CD4-positive, alpha-beta memory T cell (primary cell): Measurements from ENCODE around the gene RELCH. TPM values are rescaled to one million over a fixed set of nuclear protein-coding genes. Genes with fewer than 3 reads are reported as not detected.
A peak's percentile ranks its signal among the peaks of the same experiment; 100 is the strongest.

Source experiments
- CTCF ChIA-PET: fragments of 350-600 bp; sonication (Branson Sonifier 250); formaldehyde crosslinking; loops from one replicate; lab custom pipeline; 2021; ENCODE audit warnings: inconsistent platforms; ENCODE audit not compliant: partially characterized antibody; lab: Charles Lee
- POLR2A ChIA-PET: fragments of 350-600 bp; sonication (Branson Sonifier 250); formaldehyde crosslinking; loops from one replicate; lab custom pipeline; 2021; ENCODE audit not compliant: partially characterized antibody; lab: Charles Lee
- DNase-seq, 5 donors: peaks; one replicate each; pipeline versions ENCODE4 v3.0.0 to v3.0.0-alpha.2; 2020 to 2022; ENCODE audit warnings: mixed read lengths in 1 of 5
- H3K27ac ChIP-seq: one replicate; pipeline ENCODE4 v1.7.0; 2013; ENCODE audit warnings: low read depth, low read length
- H3K27me3 ChIP-seq: 2 replicates; pipeline ENCODE4 v1.7.0; 2013; ENCODE audit warnings: mild to moderate bottlenecking, low read length, moderate library complexity; ENCODE audit not compliant: insufficient read depth
- H3K36me3 ChIP-seq: 2 replicates; pipeline ENCODE4 v1.7.0; 2013; ENCODE audit warnings: mild to moderate bottlenecking, low read length, moderate library complexity; ENCODE audit not compliant: insufficient read depth
- H3K4me1 ChIP-seq: 2 replicates; pipeline ENCODE4 v1.7.0; 2013; ENCODE audit warnings: mild to moderate bottlenecking, low read length, moderate library complexity; ENCODE audit not compliant: insufficient read depth
- H3K4me3 ChIP-seq, 2 donors: one replicate each; pipeline ENCODE4 v1.7.0; 2013; ENCODE audit warnings: low read length in 2 of 2, mild to moderate bottlenecking in 1 of 2
- H3K9me3 ChIP-seq, 2 donors: one replicate each; pipeline ENCODE4 v1.7.0; 2013; ENCODE audit warnings: low read length in 2 of 2, control low read depth in 1 of 2; ENCODE audit not compliant: control insufficient read depth in 1 of 2
- H3K27ac Mint-ChIP-seq, 7 donors: one replicate each; pipeline ENCODE4 v1.8.0; 2020 to 2021; ENCODE audit warnings: mixed read lengths in 7 of 7, mild to moderate bottlenecking in 6 of 7, inconsistent platforms in 3 of 7, moderate library complexity in 3 of 7
- H3K27me3 Mint-ChIP-seq, 2 donors: one replicate each; pipeline ENCODE4 v1.8.0; 2020 to 2021; ENCODE audit warnings: mixed read lengths in 2 of 2
- H3K36me3 Mint-ChIP-seq, 2 donors: one replicate each; pipeline ENCODE4 v1.8.0; 2020 to 2021; ENCODE audit warnings: mixed read lengths in 2 of 2, inconsistent platforms in 1 of 2, mild to moderate bottlenecking in 1 of 2
- H3K4me1 Mint-ChIP-seq, 4 donors: one replicate each; pipeline ENCODE4 v1.8.0; 2020 to 2021; ENCODE audit warnings: mixed read lengths in 4 of 4, mild to moderate bottlenecking in 1 of 4
- H3K4me3 Mint-ChIP-seq, 8 donors: one replicate each; pipeline ENCODE4 v1.8.0; 2020 to 2021; ENCODE audit warnings: mixed read lengths in 8 of 8, mild to moderate bottlenecking in 7 of 8, moderate library complexity in 6 of 8, inconsistent platforms in 3 of 8
- H3K9me3 Mint-ChIP-seq, 8 donors: one replicate each; pipeline ENCODE4 v1.8.0; 2020 to 2021; ENCODE audit warnings: mixed read lengths in 8 of 8, mild to moderate bottlenecking in 5 of 8, inconsistent platforms in 3 of 8, moderate library complexity in 1 of 8
- intact Hi-C: fragments of 100-400 bp; cut with micrococcal nuclease; formaldehyde crosslinking; loops from one replicate; pipeline ENCODE4 v1.15.1; 2023
- polyA plus RNA-seq, 2 donors: library from polyadenylated mRNA; unstranded; fragments of 300-500 nt; fragmentation: Illumina TruSeq; gene quantifications; one replicate each; pipeline ENCODE4 v1.2.3, GENCODE V29; 2021
- total RNA-seq, 2 experiments: library from RNA; stranded (reverse); gene quantifications; one replicate each; pipeline ENCODE4 v1.2.3, GENCODE V29; 2021

Gene RELCH
- total and polyA plus RNA-seq, 4 experiments from 2014 or later = 7.6 to 59.4 (median 33.4) TPM

GRCh38 chr18:62175521-62175920 lies 11.5 kb upstream of the RELCH start:
- no peak overlapping the region for H3K27ac Mint-ChIP-seq
- no peak for DNase-seq
- H3K9me3 Mint-ChIP-seq = no peaks in the 10 kb centered on the region
- no peak overlapping the region for H3K27ac ChIP-seq
- H3K36me3 Mint-ChIP-seq = peaks cover 0 to 12% of the 10 kb centered on the region in 2 donors
- no peaks in the 10 kb centered on the region for H3K36me3 ChIP-seq
- no peaks in the 10 kb centered on the region for H3K27me3 Mint-ChIP-seq
- H3K4me1 ChIP-seq = no peaks in the 10 kb centered on the region
- H3K4me3 Mint-ChIP-seq = no peak overlapping the region
- no peak overlapping the region for H3K4me3 ChIP-seq
- no peaks in the 10 kb centered on the region for H3K9me3 ChIP-seq
- ChIA-PET CTCF (interaction anchor here (1.4 kb wide), 1 partner anchor 74 kb away, joined by 4 read pairs; no protein-coding TSS in a partner anchor), POLR2A (interaction anchor here (1.4 kb wide), 1 partner anchor 11 kb away, joined by 4 read pairs; the partner anchor contains the start of genes PIGN and RELCH)
- peaks cover 5 to 9% (median 7%) of the 10 kb centered on the region in 4 donors for H3K4me1 Mint-ChIP-seq
- H3K27me3 ChIP-seq = no peaks in the 10 kb centered on the region
- intact Hi-C loops = no loop called here

GRCh38 chr18:62177271-62177670 lies 9.8 kb upstream of the RELCH start:
- Histone ChIP-seq H3K9me3 (no peaks in the 10 kb centered on the region), H3K27me3 (no peaks in the 10 kb centered on the region), H3K4me1 (no peaks in the 10 kb centered on the region), H3K36me3 (no peaks in the 10 kb centered on the region), H3K27ac (no peak overlapping the region), H3K4me3 (no peak overlapping the region)
- ChIA-PET CTCF (interaction anchor here (1.0 kb wide), 1 partner anchor 70 kb away, joined by 3 read pairs; no protein-coding TSS in a partner anchor), POLR2A (no interaction called here)
- Mint-ChIP-seq H3K27ac (peak overlapping the region in 1 of 7 donors; percentile 4), H3K36me3 (peaks cover 0 to 16% of the 10 kb centered on the region in 2 donors), H3K9me3 (no peaks in the 10 kb centered on the region), H3K4me3 (no peak overlapping the region), H3K27me3 (no peaks in the 10 kb centered on the region), H3K4me1 (peaks cover 4 to 9% (median 7%) of the 10 kb centered on the region in 4 donors)
- no peak for DNase-seq
- intact Hi-C loops = no loop called here

DNA sequence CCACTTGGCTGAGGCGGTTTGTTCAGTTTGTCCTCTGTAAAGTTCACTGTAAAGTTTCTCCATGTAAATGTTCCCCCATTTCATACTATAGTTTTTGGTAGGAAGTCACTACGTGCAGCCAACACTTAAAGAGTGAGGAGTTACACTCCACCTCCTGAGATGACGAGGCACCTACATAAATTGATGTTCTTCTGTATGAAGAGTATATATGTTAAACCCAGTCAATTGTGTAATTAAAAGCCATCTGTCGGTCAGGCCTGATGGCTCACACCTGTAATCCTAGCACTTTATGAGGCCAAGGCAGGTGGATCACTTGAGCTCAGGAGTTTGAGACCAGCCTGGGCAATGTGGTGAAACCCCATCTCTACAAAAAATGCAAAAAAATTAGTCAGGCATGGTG lies 7.8 kb upstream of the RELCH start:
- Histone ChIP-seq H3K36me3 (no peaks in the 10 kb centered on the region), H3K4me1 (peaks cover 3% of the 10 kb centered on the region), H3K4me3 (no peak overlapping the region), H3K27me3 (no peaks in the 10 kb centered on the region), H3K9me3 (no peaks in the 10 kb centered on the region), H3K27ac (no peak overlapping the region)
- no peaks in the 10 kb centered on the region for H3K27me3 Mint-ChIP-seq
- H3K9me3 Mint-ChIP-seq = no peaks in the 10 kb centered on the region
- H3K36me3 Mint-ChIP-seq = peaks cover 3 to 16% of the 10 kb centered on the region in 2 donors
- peaks cover 5 to 13% (median 10%) of the 10 kb centered on the region in 4 donors for H3K4me1 Mint-ChIP-seq
- no peak overlapping the region for H3K4me3 Mint-ChIP-seq
- POLR2A ChIA-PET = no interaction called here
- no peak for DNase-seq
- intact Hi-C loops = no loop called here
- no peak overlapping the region for H3K27ac Mint-ChIP-seq
- CTCF ChIA-PET = interaction anchor here (1.1 to 9.1 kb wide), 2 partner anchors 69 to 804 kb away, joined by 3 to 191 read pairs; no protein-coding TSS in a partner anchor

DNA sequence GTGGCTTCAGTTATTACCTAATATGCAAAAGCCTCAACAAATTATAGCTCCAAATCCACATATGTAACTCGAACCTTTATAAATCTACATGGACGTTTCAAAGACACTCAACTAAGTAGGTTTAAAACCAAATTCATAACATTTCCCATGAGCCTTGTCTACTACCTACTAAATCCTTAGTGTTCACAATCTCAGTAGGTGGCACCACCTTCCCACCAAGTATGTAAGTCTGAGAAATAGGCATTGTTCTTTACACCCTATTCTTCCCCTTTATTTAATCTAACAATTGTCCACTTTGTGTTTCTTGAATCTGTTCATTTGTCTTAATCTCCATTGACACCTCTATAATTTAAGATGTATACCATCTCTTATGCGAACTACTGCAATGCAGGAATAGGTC lies 4.8 kb upstream of the RELCH start:
- Histone ChIP-seq H3K9me3 (no peaks in the 10 kb centered on the region), H3K4me1 (peaks cover 20% of the 10 kb centered on the region), H3K4me3 (no peak overlapping the region), H3K27ac (no peak overlapping the region), H3K36me3 (no peaks in the 10 kb centered on the region), H3K27me3 (no peaks in the 10 kb centered on the region)
- intact Hi-C loops = no loop called here
- CTCF ChIA-PET = interaction anchor here (0.9 to 9.1 kb wide), 4 partner anchors 18 to 77 kb away, joined by 3 to 191 read pairs (median 6); no protein-coding TSS in a partner anchor
- H3K9me3 Mint-ChIP-seq = no peaks in the 10 kb centered on the region
- no peak overlapping the region for H3K27ac Mint-ChIP-seq
- H3K4me1 Mint-ChIP-seq = peaks cover 8 to 33% (median 25%) of the 10 kb centered on the region in 4 donors
- no peak overlapping the region for H3K4me3 Mint-ChIP-seq
- no peaks in the 10 kb centered on the region for H3K27me3 Mint-ChIP-seq
- POLR2A ChIA-PET = no interaction called here
- H3K36me3 Mint-ChIP-seq = peaks cover 12 to 15% of the 10 kb centered on the region in 2 donors
- no peak for DNase-seq

- intact Hi-C loops = loop anchor here (1.0 kb wide), 2 partner anchors 66 to 401 kb away; no protein-coding TSS in a partner anchor
- Histone ChIP-seq H3K36me3 (no peaks in the 10 kb centered on the region), H3K4me3 (no peak overlapping the region), H3K4me1 (peaks cover 25% of the 10 kb centered on the region), H3K27ac (no peak overlapping the region), H3K9me3 (no peaks in the 10 kb centered on the region), H3K27me3 (no peaks in the 10 kb centered on the region)
- CTCF ChIA-PET = interaction anchor here (0.7 to 9.1 kb wide), 8 partner anchors 9 to 242 kb away, joined by 3 to 191 read pairs (median 4); no protein-coding TSS in a partner anchor
- Mint-ChIP-seq H3K27me3 (no peaks in the 10 kb centered on the region), H3K4me3 (no peak overlapping the region), H3K4me1 (peaks cover 15 to 40% (median 28%) of the 10 kb centered on the region in 4 donors), H3K36me3 (peaks cover 11 to 22% of the 10 kb centered on the region in 2 donors), H3K27ac (no peak overlapping the region), H3K9me3 (no peaks in the 10 kb centered on the region)
- peak; percentile 51 to 62 (median 58) for DNase-seq
- POLR2A ChIA-PET = interaction anchor here (1.1 kb wide), 1 partner anchor 48 kb away, joined by 3 read pairs; no protein-coding TSS in a partner anchor
Measured at GRCh38 chr18:62183578-62184195, 3.4 kb upstream of the RELCH start.

- no peaks in the 10 kb centered on the region for H3K36me3 ChIP-seq
- peaks cover 36 to 68% (median 52%) of the 10 kb centered on the region in 4 donors for H3K4me1 Mint-ChIP-seq
- ChIA-PET CTCF (interaction anchor here (0.9 to 9.1 kb wide), 8 partner anchors 11 to 239 kb away, joined by 4 to 191 read pairs (median 6); no protein-coding TSS in a partner anchor), POLR2A (interaction anchor here (0.9 to 2.5 kb wide), 16 partner anchors 12 to 1136 kb away, joined by 3 to 23 read pairs (median 6); partner anchors contain the start of genes BCL2, PHLPP1 and ZCCHC2)
- H3K4me3 Mint-ChIP-seq = peak overlapping the region; percentile 94 to 99 (median 99)
- peak overlapping the region; percentile 79 for H3K27ac ChIP-seq
- peaks cover 9 to 30% of the 10 kb centered on the region in 2 donors for H3K36me3 Mint-ChIP-seq
- intact Hi-C loops = loop anchor here (5.0 kb wide), 2 partner anchors 796 to 1236 kb away; partner anchors contain the start of gene VPS4B
- peak overlapping the region; percentile 76 to 100 for H3K4me3 ChIP-seq
- no peaks in the 10 kb centered on the region for H3K9me3 Mint-ChIP-seq
- no peaks in the 10 kb centered on the region for H3K27me3 ChIP-seq
- DNase-seq = no peak
- peak overlapping the region; percentile 95 to 97 (median 96) for H3K27ac Mint-ChIP-seq
- no peaks in the 10 kb centered on the region for H3K9me3 ChIP-seq
- H3K27me3 Mint-ChIP-seq = no peaks in the 10 kb centered on the region
- peaks cover 51% of the 10 kb centered on the region for H3K4me1 ChIP-seq
Measured at GRCh38 chr18:62186499-62186773, 619 bp upstream of the RELCH start.
